Neural cell (in vitro differentiated cells): ENCODE data around the gene PMCH. TPM values are rescaled to one million over a fixed set of nuclear protein-coding genes. Genes with fewer than 3 reads are reported as not detected.
"Not testable (repeated sequence)": the region's sequence is repeated elsewhere in the genome, so short reads cannot be mapped to it uniquely, and the experiment has no call there.

Experiments used
- H2AFZ ChIP-seq: fragments of 200-600, 300-800 bp; sonication (generic), shearing (Covaris generic); 2 replicates; pipeline ENCODE4 v1.6.0; 2014; ENCODE audit warnings: low read depth, mild to moderate bottlenecking, antibody characterized with exemption, low read length, moderate library complexity
- H3F3A ChIP-seq: fragments of 200-600 bp; shearing (Covaris generic); 2 replicates; pipeline ENCODE4 v1.6.1; 2016; ENCODE audit warnings: mild to moderate bottlenecking, moderate library complexity, mixed read lengths, antibody characterized with exemption, low read length; ENCODE audit not compliant: insufficient read depth, poor library complexity, severe bottlenecking
- H3K27ac ChIP-seq: fragments of 200-600, 300-800 bp; sonication (generic), shearing (Covaris generic); 2 replicates; pipeline ENCODE4 v1.5.1; 2014; ENCODE audit warnings: mild to moderate bottlenecking, low read length, moderate library complexity
- H3K27me3 ChIP-seq: fragments of 300-800, 200-600 bp; sonication (generic), shearing (Covaris generic); 2 replicates; pipeline ENCODE4 v1.6.0; 2014; ENCODE audit warnings: mild to moderate bottlenecking, low read depth, low read length, moderate library complexity; ENCODE audit not compliant: insufficient read depth
- H3K36me3 ChIP-seq: fragments of 300-800, 200-600 bp; sonication (generic), shearing (Covaris generic); 2 replicates; pipeline ENCODE4 v1.5.1; 2014; ENCODE audit warnings: mild to moderate bottlenecking, antibody characterized with exemption, low read length, moderate library complexity; ENCODE audit not compliant: insufficient read depth
- H3K4me2 ChIP-seq: fragments of 300-800, 200-600 bp; sonication (generic), shearing (Covaris generic); 2 replicates; pipeline ENCODE4 v1.6.0; 2014; ENCODE audit warnings: mild to moderate bottlenecking, low read length
- H3K4me3 ChIP-seq: fragments of 300-800, 200-600 bp; sonication (generic), shearing (Covaris generic); 2 replicates; pipeline ENCODE4 v1.5.1; 2014; ENCODE audit warnings: mild to moderate bottlenecking, low read length, moderate library complexity
- H3K79me2 ChIP-seq: fragments of 200-600 bp; shearing (Covaris generic); replicated peaks from 2 replicates; pipeline ENCODE4 v1.6.0; 2014; ENCODE audit warnings: mild to moderate bottlenecking, low read length, moderate library complexity; ENCODE audit not compliant: insufficient read depth
- H3K9ac ChIP-seq: fragments of 300-800, 200-600 bp; sonication (generic), shearing (Covaris generic); 2 replicates; pipeline ENCODE4 v1.6.1; 2016; ENCODE audit warnings: mild to moderate bottlenecking, low read length, mixed read lengths
- H3K9me2 ChIP-seq: fragments of 200-600 bp; shearing (Covaris generic); 2 replicates; pipeline ENCODE4 v1.6.1; 2016; ENCODE audit warnings: mild to moderate bottlenecking, low read length, mixed read lengths; ENCODE audit not compliant: insufficient read depth
- H3K9me3 ChIP-seq: fragments of 200-600, 300-800 bp; sonication (generic), shearing (Covaris generic); 2 replicates; pipeline ENCODE4 v1.6.1; 2016; ENCODE audit warnings: mild to moderate bottlenecking, mixed run types, low read length, moderate library complexity, mixed read lengths
- H4K20me1 ChIP-seq: fragments of 200-600 bp; shearing (Covaris generic); 2 replicates; pipeline ENCODE4 v1.6.1; 2016; ENCODE audit warnings: mild to moderate bottlenecking, mixed run types; ENCODE audit not compliant: insufficient read depth
- EP300 ChIP-seq: fragments of 450-650 bp; conservative IDR thresholded peaks from 2 replicates; pipeline ENCODE4 v1.6.1; 2014; ENCODE audit warnings: antibody characterized with exemption, mild to moderate bottlenecking, moderate library complexity; ENCODE audit not compliant: poor library complexity, severe bottlenecking
- EZH2 ChIP-seq: fragments of 200-600, 300-800 bp; shearing (Covaris generic), sonication (generic); IDR thresholded peaks from 2 replicates; pipeline ENCODE4 v1.6.1; 2014; ENCODE audit warnings: antibody characterized with exemption, low read length, borderline replicate concordance, mild to moderate bottlenecking; ENCODE audit not compliant: insufficient read depth, poor library complexity, severe bottlenecking
- MXI1 ChIP-seq: fragments of 450-650 bp; conservative IDR thresholded peaks from 2 replicates; pipeline ENCODE4 v1.6.1; 2014; ENCODE audit warnings: antibody characterized with exemption, mild to moderate bottlenecking; ENCODE audit not compliant: poor library complexity, severe bottlenecking
- POLR2AphosphoS5 ChIP-seq: IDR thresholded peaks from 2 replicates; pipeline ENCODE4 v1.6.1; 2012
- RAD21 ChIP-seq: fragments of 450-650 bp; conservative IDR thresholded peaks from 2 replicates; pipeline ENCODE4 v1.6.1; 2014; ENCODE audit warnings: antibody characterized with exemption, mild to moderate bottlenecking, moderate library complexity
- REST ChIP-seq: IDR thresholded peaks from 2 replicates; pipeline ENCODE4 v1.6.1; 2012; ENCODE audit warnings: borderline replicate concordance
- SMC3 ChIP-seq: fragments of 450-650 bp; conservative IDR thresholded peaks from 2 replicates; pipeline ENCODE4 v1.6.1; 2014; ENCODE audit warnings: antibody characterized with exemption, mild to moderate bottlenecking, moderate library complexity; ENCODE audit not compliant: poor library complexity
- TAF1 ChIP-seq: IDR thresholded peaks from 2 replicates; pipeline ENCODE4 v1.6.1; 2012; ENCODE audit warnings: low read depth
- polyA minus RNA-seq: library from RNA; depleted of rRNA, polyadenylated mRNA; stranded (reverse); fragments of >200 nt; gene quantifications from 2 replicates; pipeline ENCODE4 v1.2.3, GENCODE V29; 2014
- polyA plus RNA-seq: library from polyadenylated mRNA; depleted of rRNA; stranded (reverse); fragments of >200 nt; gene quantifications from 2 replicates; pipeline ENCODE4 v1.2.3, GENCODE V29; 2014
- TF ChIP-seq, protein P1 (sequence below): fragments of 450-650 bp; IDR thresholded peaks from 2 replicates; pipeline ENCODE4 v1.5.1; 2014; ENCODE audit warnings: antibody characterized with exemption, mild to moderate bottlenecking, moderate library complexity; ENCODE audit not compliant: poor library complexity, severe bottlenecking

PMCH gene, protein sequence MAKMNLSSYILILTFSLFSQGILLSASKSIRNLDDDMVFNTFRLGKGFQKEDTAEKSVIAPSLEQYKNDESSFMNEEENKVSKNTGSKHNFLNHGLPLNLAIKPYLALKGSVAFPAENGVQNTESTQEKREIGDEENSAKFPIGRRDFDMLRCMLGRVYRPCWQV
- polyA plus RNA-seq (not detected in 2 replicates), polyA minus RNA-seq (not detected in 2 replicates)

GRCh38 chr12:102197789-102198188 is at the start of gene PMCH:
TSS of gene PMCH (minus strand) at chr12:102197833. CDS start at chr12:102197770, 63 bp downstream.
- no peak within 1 kb of the TSS for H3K4me2 ChIP-seq
- H3F3A ChIP-seq = no peaks in the 10 kb centered on the region
- no peaks in the 10 kb centered on the region for H4K20me1 ChIP-seq
- no peak within 1 kb of the TSS for H2AFZ ChIP-seq
- H3K4me3 ChIP-seq = no peak within 1 kb of the TSS
- no peaks in the 10 kb centered on the region for H3K27me3 ChIP-seq
- no peak within 1 kb of the TSS for H3K9ac ChIP-seq
- H3K9me3 ChIP-seq = no peaks in the 10 kb centered on the region
- no peaks in the 10 kb centered on the region for H3K36me3 ChIP-seq
- no peaks in the 10 kb centered on the region for H3K79me2 ChIP-seq
- no peak within 1 kb of the TSS for H3K27ac ChIP-seq
- no peaks in the 10 kb centered on the region for H3K9me2 ChIP-seq
- no peak for TF ChIP-seq TAF1
- TF ChIP-seq POLR2AphosphoS5 = no peak
- TF ChIP-seq, protein P1, sequence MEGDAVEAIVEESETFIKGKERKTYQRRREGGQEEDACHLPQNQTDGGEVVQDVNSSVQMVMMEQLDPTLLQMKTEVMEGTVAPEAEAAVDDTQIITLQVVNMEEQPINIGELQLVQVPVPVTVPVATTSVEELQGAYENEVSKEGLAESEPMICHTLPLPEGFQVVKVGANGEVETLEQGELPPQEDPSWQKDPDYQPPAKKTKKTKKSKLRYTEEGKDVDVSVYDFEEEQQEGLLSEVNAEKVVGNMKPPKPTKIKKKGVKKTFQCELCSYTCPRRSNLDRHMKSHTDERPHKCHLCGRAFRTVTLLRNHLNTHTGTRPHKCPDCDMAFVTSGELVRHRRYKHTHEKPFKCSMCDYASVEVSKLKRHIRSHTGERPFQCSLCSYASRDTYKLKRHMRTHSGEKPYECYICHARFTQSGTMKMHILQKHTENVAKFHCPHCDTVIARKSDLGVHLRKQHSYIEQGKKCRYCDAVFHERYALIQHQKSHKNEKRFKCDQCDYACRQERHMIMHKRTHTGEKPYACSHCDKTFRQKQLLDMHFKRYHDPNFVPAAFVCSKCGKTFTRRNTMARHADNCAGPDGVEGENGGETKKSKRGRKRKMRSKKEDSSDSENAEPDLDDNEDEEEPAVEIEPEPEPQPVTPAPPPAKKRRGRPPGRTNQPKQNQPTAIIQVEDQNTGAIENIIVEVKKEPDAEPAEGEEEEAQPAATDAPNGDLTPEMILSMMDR = no peak
- TF ChIP-seq EP300 = no peak
- TF ChIP-seq EZH2 = no peak
- no peak for TF ChIP-seq MXI1
- TF ChIP-seq REST = no peak

DNA sequence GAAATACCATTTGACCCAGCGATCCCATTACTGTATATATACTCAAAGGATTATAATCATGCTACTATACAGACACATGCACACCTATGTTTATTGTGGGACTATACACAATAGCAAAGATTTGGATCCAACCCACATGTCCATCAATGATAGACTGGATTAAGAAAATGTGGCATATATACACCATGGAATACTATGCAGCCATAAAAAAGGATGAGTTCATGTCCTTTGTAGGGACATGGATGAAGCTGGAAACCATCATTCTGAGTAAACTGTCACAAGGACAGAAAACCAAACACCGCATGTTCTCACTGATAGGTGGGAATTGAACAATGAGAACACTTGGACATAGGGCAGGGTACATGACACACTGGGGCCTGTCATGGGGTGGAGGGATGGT is 43.2 kb upstream of the PMCH start:
- not testable (repeated sequence) for H3K4me3 ChIP-seq, H3K79me2 ChIP-seq, H3K9me3 ChIP-seq, H3K27me3 ChIP-seq, H3K9me2 ChIP-seq, H3F3A ChIP-seq, H3K36me3 ChIP-seq, H3K27ac ChIP-seq, H2AFZ ChIP-seq, H3K4me2 ChIP-seq, H4K20me1 ChIP-seq, H3K9ac ChIP-seq

- no peaks in the 10 kb centered on the region for H4K20me1 ChIP-seq
- no peak overlapping the region for H3K4me2 ChIP-seq
- H3K27me3 ChIP-seq = no peaks in the 10 kb centered on the region
- no peak for TF ChIP-seq POLR2AphosphoS5
- TF ChIP-seq, protein P1 = no peak
- no peak for TF ChIP-seq EP300
- TF ChIP-seq TAF1 = no peak
- no peak for TF ChIP-seq SMC3
- no peak for TF ChIP-seq MXI1
- no peak for TF ChIP-seq EZH2
- no peak for TF ChIP-seq REST
- no peak for TF ChIP-seq RAD21
- H3K36me3 ChIP-seq = no peaks in the 10 kb centered on the region
- no peaks in the 10 kb centered on the region for H3F3A ChIP-seq
- H3K4me3 ChIP-seq = no peak overlapping the region
- H3K9ac ChIP-seq = no peak overlapping the region
- H3K9me2 ChIP-seq = no peaks in the 10 kb centered on the region
- no peaks in the 10 kb centered on the region for H3K9me3 ChIP-seq
- no peak overlapping the region for H3K27ac ChIP-seq
- no peaks in the 10 kb centered on the region for H3K79me2 ChIP-seq
- H2AFZ ChIP-seq = no peak overlapping the region
Observed at GRCh38 chr12:102234599-102234998, 37.0 kb upstream of the PMCH start.
